Activated CD8-positive, alpha-beta T cell treated with anti-CD3 and anti-CD28 coated beads for 36 hours (primary cell): ENCODE data around the gene NUMBL. TPM values are rescaled to one million over a fixed set of nuclear protein-coding genes. Genes with fewer than 3 reads are reported as not detected.
"Not testable (repeated sequence)": the region's sequence is repeated elsewhere in the genome, so short reads cannot be mapped to it uniquely, and the experiment has no call there.

ENCODE experiments used
- ATAC-seq: fragments of 200-7000 bp; cut with Tn5 transposase; one replicate; pipeline ENCODE4 v1.10.0; 2021; ENCODE audit warnings: mild to moderate bottlenecking, moderate library complexity
- CTCF ChIA-PET: fragments of 350-600 bp; sonication (Branson Sonifier 250); formaldehyde crosslinking; loops from one replicate; lab custom pipeline; 2021; ENCODE audit warnings: antibody characterized with exemption; lab: Charles Lee
- POLR2A ChIA-PET: fragments of 350-600 bp; sonication (Branson Sonifier 250); formaldehyde crosslinking; loops from one replicate; lab custom pipeline; 2021; ENCODE audit warnings: antibody characterized with exemption; lab: Charles Lee
- DNase-seq: peaks from one replicate; pipeline ENCODE4 v3.0.0-alpha.2; 2020
- H3K27ac Mint-ChIP-seq: one replicate; pipeline ENCODE4 v1.8.0; 2021; ENCODE audit warnings: mild to moderate bottlenecking, mixed read lengths
- H3K27me3 Mint-ChIP-seq: one replicate; pipeline ENCODE4 v1.8.0; 2021; ENCODE audit warnings: mixed read lengths
- H3K36me3 Mint-ChIP-seq: one replicate; pipeline ENCODE4 v1.8.0; 2021; ENCODE audit warnings: low read depth, mixed read lengths
- H3K4me1 Mint-ChIP-seq: one replicate; pipeline ENCODE4 v1.8.0; 2021; ENCODE audit warnings: low read depth, mixed read lengths
- H3K4me3 Mint-ChIP-seq: one replicate; pipeline ENCODE4 v1.8.0; 2021; ENCODE audit warnings: mild to moderate bottlenecking, moderate library complexity, mixed read lengths
- H3K9me3 Mint-ChIP-seq: one replicate; pipeline ENCODE4 v1.8.0; 2021; ENCODE audit warnings: mixed read lengths
- intact Hi-C: fragments of 100-400 bp; cut with micrococcal nuclease; formaldehyde crosslinking; loops from one replicate; pipeline ENCODE4 v1.10.0; 2022
- total RNA-seq, 2 experiments: library from RNA; stranded (reverse); gene quantifications; one replicate each; pipeline ENCODE4 v1.2.3, GENCODE V29; 2021
- TF ChIP-seq, protein P1 (sequence below): fragments of 200-600 bp; IDR thresholded peaks from one replicate; pipeline ENCODE4 v1.8.0; 2022; ENCODE audit warnings: antibody characterized with exemption, mild to moderate bottlenecking

The NUMBL gene
- total RNA-seq, 2 experiments from 2014 or later = 13.7 to 17.7 TPM

DNA sequence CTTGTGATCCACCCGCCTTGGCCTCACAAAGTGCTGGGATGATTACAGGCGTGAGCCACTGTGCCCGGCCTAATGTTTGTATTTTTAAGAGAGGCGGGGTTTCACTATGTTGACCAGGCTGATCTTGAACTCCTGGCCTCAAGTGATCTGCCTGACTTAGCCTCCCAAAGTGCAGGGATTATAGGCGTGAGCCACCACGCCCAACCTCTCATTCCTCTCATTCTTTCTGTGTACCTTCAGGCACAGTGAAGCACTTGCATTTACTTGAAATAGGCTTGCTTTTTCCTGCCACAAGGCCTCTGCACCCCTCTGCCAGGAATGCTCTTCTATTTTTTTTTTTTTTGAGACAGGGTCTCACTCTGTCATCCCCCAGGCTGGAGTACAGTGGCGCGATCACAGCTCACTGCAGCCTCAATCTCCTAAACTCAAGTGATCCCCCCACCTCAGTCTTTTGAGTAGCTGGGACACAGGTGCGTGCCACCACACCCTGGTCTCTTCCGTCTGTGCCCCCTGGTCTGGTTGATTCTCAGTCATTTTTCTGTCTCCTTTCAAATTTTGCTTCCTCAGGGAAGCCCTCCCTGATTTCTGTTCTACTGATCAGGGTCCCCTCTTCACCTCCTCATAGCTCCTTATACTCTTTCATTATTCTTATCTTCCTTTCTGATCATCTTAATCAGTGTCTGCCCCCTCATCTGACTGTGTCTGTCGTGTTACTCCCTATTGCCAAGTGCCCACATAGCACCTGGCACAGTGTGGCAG lies 44.7 kb upstream of the NUMBL start:
- Mint-ChIP-seq H3K36me3 (peaks cover 21% of the 10 kb centered on the region), H3K27ac (no peak overlapping the region), H3K4me3 (no peak overlapping the region), H3K4me1 (no peaks in the 10 kb centered on the region), H3K9me3 (no peaks in the 10 kb centered on the region), H3K27me3 (no peaks in the 10 kb centered on the region)
- ATAC-seq (no peak), DNase-seq (no peak)
- TF ChIP-seq, protein P1, sequence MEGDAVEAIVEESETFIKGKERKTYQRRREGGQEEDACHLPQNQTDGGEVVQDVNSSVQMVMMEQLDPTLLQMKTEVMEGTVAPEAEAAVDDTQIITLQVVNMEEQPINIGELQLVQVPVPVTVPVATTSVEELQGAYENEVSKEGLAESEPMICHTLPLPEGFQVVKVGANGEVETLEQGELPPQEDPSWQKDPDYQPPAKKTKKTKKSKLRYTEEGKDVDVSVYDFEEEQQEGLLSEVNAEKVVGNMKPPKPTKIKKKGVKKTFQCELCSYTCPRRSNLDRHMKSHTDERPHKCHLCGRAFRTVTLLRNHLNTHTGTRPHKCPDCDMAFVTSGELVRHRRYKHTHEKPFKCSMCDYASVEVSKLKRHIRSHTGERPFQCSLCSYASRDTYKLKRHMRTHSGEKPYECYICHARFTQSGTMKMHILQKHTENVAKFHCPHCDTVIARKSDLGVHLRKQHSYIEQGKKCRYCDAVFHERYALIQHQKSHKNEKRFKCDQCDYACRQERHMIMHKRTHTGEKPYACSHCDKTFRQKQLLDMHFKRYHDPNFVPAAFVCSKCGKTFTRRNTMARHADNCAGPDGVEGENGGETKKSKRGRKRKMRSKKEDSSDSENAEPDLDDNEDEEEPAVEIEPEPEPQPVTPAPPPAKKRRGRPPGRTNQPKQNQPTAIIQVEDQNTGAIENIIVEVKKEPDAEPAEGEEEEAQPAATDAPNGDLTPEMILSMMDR = no peak
- ChIA-PET CTCF (no interaction called here), POLR2A (interaction anchor here (0.7 kb wide), 1 partner anchor 116 kb away, joined by 4 read pairs; no protein-coding TSS in a partner anchor)
- intact Hi-C loops = no loop called here

DNA sequence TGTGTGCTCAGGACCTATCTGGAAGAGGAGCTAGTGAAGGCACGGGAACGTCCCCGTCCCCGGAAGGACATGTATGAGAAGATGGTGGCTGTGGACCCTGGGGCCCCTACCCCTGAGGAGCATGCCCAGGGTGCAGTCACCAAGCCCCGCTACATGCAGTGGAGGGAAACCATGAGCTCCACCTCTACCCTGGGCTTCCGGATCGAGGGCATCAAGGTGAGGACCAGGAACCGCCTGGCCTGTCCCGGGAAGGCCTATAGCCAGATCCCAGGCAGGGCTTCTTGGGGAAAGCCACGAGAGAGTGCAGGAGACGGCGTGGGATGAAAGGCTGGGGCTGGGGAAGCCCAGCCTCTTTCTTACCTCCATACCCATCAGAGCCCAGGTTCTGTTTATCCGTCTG lies 42.7 kb upstream of the NUMBL start:
- TF ChIP-seq, protein P1 = no peak
- Mint-ChIP-seq H3K36me3 (peaks cover 24% of the 10 kb centered on the region), H3K4me3 (no peak overlapping the region), H3K27ac (no peak overlapping the region), H3K9me3 (no peaks in the 10 kb centered on the region), H3K27me3 (no peaks in the 10 kb centered on the region), H3K4me1 (no peaks in the 10 kb centered on the region)
- no peak for ATAC-seq
- ChIA-PET POLR2A (interaction anchor here (1.2 kb wide), 2 partner anchors 9 to 65 kb away, joined by 3 read pairs; no protein-coding TSS in a partner anchor), CTCF (interaction anchor here (0.9 to 2.1 kb wide), 4 partner anchors 9 to 99 kb away, joined by 3 to 7 read pairs (median 4); no protein-coding TSS in a partner anchor)
- DNase-seq = no peak
- intact Hi-C loops = no loop called here

DNA sequence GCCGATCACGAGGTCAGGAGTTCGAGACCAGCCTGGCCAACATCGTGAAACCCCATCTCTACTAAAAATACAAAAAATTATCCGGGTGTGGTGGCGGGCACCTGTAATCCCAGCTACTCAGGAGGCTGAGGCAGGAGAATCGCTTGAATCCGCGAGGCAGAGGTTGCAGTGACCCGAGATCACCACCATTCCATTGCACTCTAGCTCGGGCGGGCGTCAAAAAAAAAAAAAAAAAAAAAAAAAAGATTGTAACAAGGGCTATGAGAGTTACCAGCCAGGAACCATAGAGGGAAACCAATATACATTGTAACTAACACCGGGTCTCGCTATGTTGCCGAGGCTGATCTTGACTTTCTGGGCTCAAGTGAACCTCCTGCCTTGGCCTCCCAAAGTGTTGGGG lies 41.9 kb upstream of the NUMBL start:
- H3K9me3 Mint-ChIP-seq, H3K4me1 Mint-ChIP-seq, H3K4me3 Mint-ChIP-seq, H3K27ac Mint-ChIP-seq, DNase-seq, intact Hi-C loops, H3K27me3 Mint-ChIP-seq, ATAC-seq: not testable (repeated sequence)
- H3K36me3 Mint-ChIP-seq = peaks cover 26% of the 10 kb centered on the region
- ChIA-PET POLR2A (interaction anchor here (1.0 kb wide), 1 partner anchor 9 kb away, joined by 3 read pairs; no protein-coding TSS in a partner anchor), CTCF (interaction anchor here (1.2 to 2.1 kb wide), 3 partner anchors 10 to 98 kb away, joined by 3 to 7 read pairs (median 5); partner anchors contain the start of gene ITPKC)

DNA sequence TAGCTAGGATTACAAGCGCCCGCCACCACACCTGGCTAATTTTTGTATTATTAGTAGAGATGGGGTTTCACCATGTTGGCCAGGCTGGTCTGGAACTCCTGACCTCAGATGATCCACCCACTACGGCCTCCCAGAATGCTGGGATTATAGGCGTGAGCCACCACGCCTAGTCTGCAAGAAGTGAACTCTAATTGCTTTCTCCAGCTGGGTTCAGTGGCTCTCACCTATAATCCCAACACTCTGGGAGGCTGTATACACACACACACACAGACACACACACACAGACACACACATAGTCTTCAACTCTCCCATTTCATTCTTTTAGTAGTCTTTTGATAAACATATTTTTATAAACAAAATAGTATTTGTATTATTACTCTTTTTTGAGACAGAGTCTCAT lies 39.6 kb upstream of the NUMBL start:
- CTCF ChIA-PET = interaction anchor here (0.6 to 1.0 kb wide), 3 partner anchors 42 to 95 kb away, joined by 3 to 6 read pairs (median 4); no protein-coding TSS in a partner anchor
- H3K9me3 Mint-ChIP-seq, ATAC-seq, H3K4me1 Mint-ChIP-seq, H3K27ac Mint-ChIP-seq, H3K27me3 Mint-ChIP-seq, DNase-seq, intact Hi-C loops, H3K4me3 Mint-ChIP-seq: not testable (repeated sequence)
- POLR2A ChIA-PET = interaction anchor here (0.6 kb wide), 2 partner anchors 15 to 291 kb away, joined by 3 read pairs; no protein-coding TSS in a partner anchor
- peaks cover 31% of the 10 kb centered on the region for H3K36me3 Mint-ChIP-seq

DNA sequence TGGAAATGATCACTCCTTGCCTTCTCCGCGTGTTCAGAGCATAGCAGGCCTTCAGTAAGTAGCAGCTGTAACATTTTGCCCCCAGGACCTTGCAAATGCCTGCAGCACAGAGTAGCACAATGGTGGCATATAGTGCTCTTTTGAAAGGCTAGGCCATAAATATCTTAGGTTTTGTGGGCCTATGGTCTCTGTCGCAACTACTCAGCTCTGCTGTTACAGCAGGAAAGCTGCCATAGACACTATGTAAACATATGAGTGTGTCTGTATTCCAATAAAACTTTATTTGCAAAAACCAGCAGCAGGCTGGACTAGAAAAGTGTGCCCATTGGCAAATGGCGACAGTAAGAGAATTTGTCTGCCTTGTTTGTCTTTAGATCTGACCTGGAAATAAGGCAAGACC lies 35.8 kb upstream of the NUMBL start:
- ChIA-PET POLR2A (no interaction called here), CTCF (interaction anchor here (1.4 to 1.5 kb wide), 2 partner anchors 81 to 93 kb away, joined by 3 to 4 read pairs; no protein-coding TSS in a partner anchor)
- no peak overlapping the region for H3K4me3 Mint-ChIP-seq
- H3K9me3 Mint-ChIP-seq = no peaks in the 10 kb centered on the region
- no peaks in the 10 kb centered on the region for H3K27me3 Mint-ChIP-seq
- H3K36me3 Mint-ChIP-seq = peaks cover 41% of the 10 kb centered on the region
- intact Hi-C loops = no loop called here
- TF ChIP-seq, protein P1 = no peak
- no peak overlapping the region for H3K27ac Mint-ChIP-seq
- DNase-seq = no peak
- ATAC-seq = no peak
- H3K4me1 Mint-ChIP-seq = peaks cover 18% of the 10 kb centered on the region
